CD4-positive, alpha-beta T cell (primary cell): Measurements from ENCODE around the gene TSPAN32. TPM values are rescaled to one million over a fixed set of nuclear protein-coding genes. Genes with fewer than 3 reads are reported as not detected.

Source experiments
- ATAC-seq: fragments of 200-7000 bp; cut with Tn5 transposase; one replicate; pipeline ENCODE4 v1.10.0; 2022; ENCODE audit warnings: mild to moderate bottlenecking; ENCODE audit not compliant: poor library complexity
- CTCF ChIA-PET: fragments of 350-600 bp; sonication (Branson Sonifier 250); formaldehyde crosslinking; loops from one replicate; lab custom pipeline; 2021; ENCODE audit warnings: antibody characterized with exemption, inconsistent platforms; lab: Charles Lee
- POLR2A ChIA-PET: fragments of 350-600 bp; sonication (Branson Sonifier 250); formaldehyde crosslinking; loops from one replicate; lab custom pipeline; 2021; ENCODE audit warnings: antibody characterized with exemption, inconsistent platforms; lab: Charles Lee
- DNase-seq, 14 experiments: peaks; one replicate each; pipeline ENCODE4 v3.0.0-alpha.2; 2013 to 2020; ENCODE audit warnings: mixed read lengths in 2 of 14
- H3K27ac ChIP-seq, 2 donors: one replicate each; pipeline versions ENCODE4 v1.5.1 to v1.7.0; 2013; ENCODE audit warnings: low read length in 2 of 2, low read depth in 1 of 2, mild to moderate bottlenecking in 1 of 2
- H3K27me3 ChIP-seq, 2 experiments: 1 replicate in 1 of 2; 2 replicates in 1 of 2; pipeline versions ENCODE4 v1.6.1 to v1.7.0; 2013; ENCODE audit warnings: low read length in 2 of 2, control low read depth in 1 of 2, mild to moderate bottlenecking in 1 of 2, moderate library complexity in 1 of 2; ENCODE audit not compliant: insufficient read depth in 2 of 2, control insufficient read depth in 1 of 2
- H3K36me3 ChIP-seq: one replicate; pipeline ENCODE4 v1.6.1; 2013; ENCODE audit warnings: low read length, control low read depth; ENCODE audit not compliant: insufficient read depth
- H3K4me1 ChIP-seq: one replicate; pipeline ENCODE4 v1.6.1; 2013; ENCODE audit warnings: low read length, control low read depth; ENCODE audit not compliant: insufficient read depth
- H3K4me3 ChIP-seq: one replicate; pipeline ENCODE4 v1.5.1; 2013; ENCODE audit warnings: mild to moderate bottlenecking, low read length, moderate library complexity
- H3K9me3 ChIP-seq, 2 experiments: 1 replicate in 1 of 2; 2 replicates in 1 of 2; pipeline versions ENCODE4 v1.6.1 to v1.7.0; 2013; ENCODE audit warnings: low read length in 2 of 2, mild to moderate bottlenecking in 2 of 2, control low read depth in 1 of 2, moderate library complexity in 1 of 2; ENCODE audit not compliant: control insufficient read depth in 1 of 2, insufficient read depth in 1 of 2
- H3K27ac Mint-ChIP-seq: one replicate; pipeline ENCODE4 v1.8.0; 2020; ENCODE audit warnings: mixed read lengths
- H3K27me3 Mint-ChIP-seq: one replicate; pipeline ENCODE4 v1.8.0; 2021; ENCODE audit warnings: mixed read lengths
- H3K36me3 Mint-ChIP-seq: one replicate; pipeline ENCODE4 v1.8.0; 2021; ENCODE audit warnings: low read depth, mixed read lengths
- H3K4me1 Mint-ChIP-seq: one replicate; pipeline ENCODE4 v1.8.0; 2021; ENCODE audit warnings: low read depth, mixed read lengths
- H3K4me3 Mint-ChIP-seq: one replicate; pipeline ENCODE4 v1.8.0; 2020; ENCODE audit warnings: mild to moderate bottlenecking, mixed read lengths
- H3K9me3 Mint-ChIP-seq: one replicate; pipeline ENCODE4 v1.8.0; 2020; ENCODE audit warnings: mixed read lengths
- CTCF ChIP-seq: fragments of 200-600 bp; IDR thresholded peaks from one replicate; pipeline ENCODE4 v1.8.0; 2022; ENCODE audit warnings: antibody characterized with exemption, mild to moderate bottlenecking
- intact Hi-C, 2 experiments: fragments of 100-400 bp; cut with DNase I in 1 of 2; cut with micrococcal nuclease in 1 of 2; formaldehyde crosslinking; loops; one replicate each; pipeline versions ENCODE4 v1.15.1 to v1.9.0; 2023 to 2025; cut with DNase I, micrococcal nuclease
- total RNA-seq, 174 experiments: library from RNA in 2 of 174; stranded (reverse) in 2 of 174; gene quantifications; one replicate each; pipeline ENCODE4 v1.2.3 and lab custom pipeline; 2021 to 2026

Gene TSPAN32
- total RNA-seq, 2 experiments from 2014 or later = 81.8 TPM

DNA sequence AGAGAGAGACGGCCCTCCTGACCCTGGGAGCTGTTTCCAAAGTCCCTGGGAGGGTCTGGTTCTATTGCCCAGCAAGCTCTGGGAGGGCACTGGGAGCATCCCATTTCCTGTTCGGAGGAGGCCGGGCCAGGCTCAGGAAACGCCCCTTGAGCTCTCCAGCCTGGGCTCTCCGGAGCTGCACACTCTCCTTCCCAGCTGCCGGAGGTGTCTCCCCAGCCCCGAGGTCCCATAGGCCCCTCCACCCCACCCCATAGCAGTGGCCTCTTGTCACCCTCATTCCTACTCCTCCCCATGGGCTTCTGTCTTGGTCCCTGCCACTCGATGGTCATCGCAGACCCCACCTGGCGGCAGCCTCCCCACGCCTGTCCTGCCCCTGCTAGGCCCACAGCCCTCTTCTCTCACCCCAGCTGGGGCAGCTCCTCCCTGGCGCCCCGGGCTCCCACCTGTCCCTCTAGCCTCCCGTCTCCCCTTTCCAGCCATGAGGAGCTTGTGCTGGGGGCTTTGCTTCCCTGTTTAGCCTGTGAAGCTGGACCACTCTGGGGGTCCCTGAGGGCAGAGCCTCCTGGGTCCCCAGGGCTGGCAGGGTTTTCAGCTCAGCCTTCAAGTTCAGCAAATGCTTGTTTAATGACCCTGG is 2.8 kb downstream of the TSPAN32 start:
- ChIA-PET CTCF (interaction anchor here (0.7 to 6.4 kb wide), 6 partner anchors 96 to 629 kb away, joined by 3 to 89 read pairs (median 4); partner anchors contain the start of gene TSSC4), POLR2A (interaction anchor here (1.1 to 5.5 kb wide), 2 partner anchors 73 to 96 kb away, joined by 3 to 36 read pairs; partner anchors contain the start of genes CD81 and TSSC4)
- Mint-ChIP-seq H3K27me3 (no peaks in the 10 kb centered on the region), H3K4me3 (peak overlapping the region; percentile 96), H3K27ac (peak overlapping the region; percentile 94), H3K4me1 (peaks cover 62% of the 10 kb centered on the region), H3K36me3 (peaks cover 12% of the 10 kb centered on the region), H3K9me3 (no peaks in the 10 kb centered on the region)
- H3K36me3 ChIP-seq = peaks cover 13% of the 10 kb centered on the region
- no peaks in the 10 kb centered on the region for H3K9me3 ChIP-seq
- intact Hi-C loops = loop anchor here (1.0 to 10.0 kb wide), 6 partner anchors 73 to 583 kb away; partner anchors contain the start of genes CD81 (in 1 of the 2), CDKN1C (in 1 of the 2) and TSSC4 (in 1 of the 2)
- peak overlapping the region; percentile 56 to 78 for H3K27ac ChIP-seq
- DNase-seq (peak in 1 of 14 experiments; percentile 17), ATAC-seq (no peak)
- H3K27me3 ChIP-seq = no peaks in the 10 kb centered on the region
- peak overlapping the region; percentile 47 for H3K4me3 ChIP-seq
- peaks cover 75% of the 10 kb centered on the region for H3K4me1 ChIP-seq
- TF ChIP-seq CTCF = no peak

- TF ChIP-seq CTCF = peak; percentile 50
- peaks cover 12% of the 10 kb centered on the region for H3K36me3 ChIP-seq
- Mint-ChIP-seq H3K9me3 (no peaks in the 10 kb centered on the region), H3K4me1 (peaks cover 60% of the 10 kb centered on the region), H3K4me3 (peak overlapping the region; percentile 80), H3K27ac (peak overlapping the region; percentile 94), H3K27me3 (no peaks in the 10 kb centered on the region), H3K36me3 (peaks cover 11% of the 10 kb centered on the region)
- H3K27me3 ChIP-seq = no peaks in the 10 kb centered on the region
- intact Hi-C loops = loop anchor here (1.0 to 10.0 kb wide), 3 partner anchors 100 to 228 kb away; no protein-coding TSS in a partner anchor
- CTCF ChIA-PET = interaction anchor here (0.7 to 6.4 kb wide), 6 partner anchors 95 to 628 kb away, joined by 3 to 89 read pairs (median 4); partner anchors contain the start of gene TSSC4
- ATAC-seq = peak; percentile 23
- peaks cover 72% of the 10 kb centered on the region for H3K4me1 ChIP-seq
- H3K9me3 ChIP-seq = no peaks in the 10 kb centered on the region
- peak; percentile 61 to 93 (median 82) for DNase-seq
- peak overlapping the region; percentile 47 for H3K4me3 ChIP-seq
- POLR2A ChIA-PET = interaction anchor here (0.6 to 5.5 kb wide), 2 partner anchors 72 to 94 kb away, joined by 3 to 36 read pairs; partner anchors contain the start of gene CD81
- peak overlapping the region; percentile 40 to 72 for H3K27ac ChIP-seq
These were observed 3.4 kb downstream of the TSPAN32 start for GRCh38 chr11:2305140-2305778.

GRCh38 chr11:2305788-2306451 is 4.1 kb downstream of the TSPAN32 start:
- Histone ChIP-seq H3K36me3 (peaks cover 12% of the 10 kb centered on the region), H3K9me3 (no peaks in the 10 kb centered on the region), H3K4me1 (peaks cover 66% of the 10 kb centered on the region), H3K4me3 (peak overlapping the region; percentile 47), H3K27ac (peak overlapping the region; percentile 11 to 72), H3K27me3 (no peaks in the 10 kb centered on the region)
- no peaks in the 10 kb centered on the region for H3K9me3 Mint-ChIP-seq
- H3K27ac Mint-ChIP-seq = peak overlapping the region; percentile 87
- CTCF ChIA-PET = interaction anchor here (1.3 to 6.4 kb wide), 5 partner anchors 94 to 628 kb away, joined by 3 to 89 read pairs (median 5); partner anchors contain the start of gene TSSC4
- H3K4me1 Mint-ChIP-seq = peaks cover 59% of the 10 kb centered on the region
- TF ChIP-seq CTCF = no peak
- peak in 5 of 14 experiments; percentile 22 to 58 (median 47) for DNase-seq
- no peak for ATAC-seq
- intact Hi-C loops = loop anchor here (1.0 to 10.0 kb wide), 3 partner anchors 101 to 227 kb away; no protein-coding TSS in a partner anchor
- POLR2A ChIA-PET = interaction anchor here (0.6 to 1.0 kb wide), 3 partner anchors 9 to 95 kb away, joined by 3 read pairs; partner anchors contain the start of gene TSSC4
- H3K36me3 Mint-ChIP-seq = peaks cover 11% of the 10 kb centered on the region
- H3K4me3 Mint-ChIP-seq = peak overlapping the region; percentile 80
- H3K27me3 Mint-ChIP-seq = no peaks in the 10 kb centered on the region
